GM12878 (cell line): Measurements from ENCODE around the gene PSMD1.

Experiments used
- CTCF ChIP-seq, 3 experiments: IDR thresholded peaks in 2 of 3; conservative IDR thresholded peaks in 1 of 3; 2 replicates each; pipeline ENCODE4 v1.5.1; 2011; ENCODE audit warnings: low read depth in 3 of 3, low read length in 3 of 3, mild to moderate bottlenecking in 3 of 3, control low read depth in 2 of 3, moderate library complexity in 2 of 3, inconsistent platforms in 1 of 3, mixed read lengths in 1 of 3; ENCODE audit not compliant: control insufficient read depth in 2 of 3, insufficient read depth in 1 of 3; ENCODE audit errors: extremely low read depth in 1 of 3
- ELK1 ChIP-seq: IDR thresholded peaks from 2 replicates; pipeline ENCODE4 v1.6.1; 2012; ENCODE audit warnings: low read depth, low read length, improper control_type of control experiment
- GABPA ChIP-seq: IDR thresholded peaks from 2 replicates; pipeline ENCODE4 v1.6.1; 2014; ENCODE audit warnings: antibody characterized with exemption, low read depth, mild to moderate bottlenecking, inconsistent platforms
- MTA2 ChIP-seq: fragments of 450-650 bp; IDR thresholded peaks from 2 replicates; pipeline ENCODE4 v1.6.1; 2016; ENCODE audit warnings: low read depth, mild to moderate bottlenecking, moderate library complexity
- PKNOX1 ChIP-seq: fragments of 450-650 bp; IDR thresholded peaks from 2 replicates; pipeline ENCODE4 v1.6.1; 2016; ENCODE audit warnings: mild to moderate bottlenecking
- USF1 ChIP-seq: IDR thresholded peaks from 2 replicates; pipeline ENCODE4 v1.6.1; 2011; ENCODE audit warnings: borderline replicate concordance, low read depth, mild to moderate bottlenecking, moderate library complexity, mixed read lengths, low read length; ENCODE audit not compliant: insufficient read depth; ENCODE audit errors: extremely low read length

DNA sequence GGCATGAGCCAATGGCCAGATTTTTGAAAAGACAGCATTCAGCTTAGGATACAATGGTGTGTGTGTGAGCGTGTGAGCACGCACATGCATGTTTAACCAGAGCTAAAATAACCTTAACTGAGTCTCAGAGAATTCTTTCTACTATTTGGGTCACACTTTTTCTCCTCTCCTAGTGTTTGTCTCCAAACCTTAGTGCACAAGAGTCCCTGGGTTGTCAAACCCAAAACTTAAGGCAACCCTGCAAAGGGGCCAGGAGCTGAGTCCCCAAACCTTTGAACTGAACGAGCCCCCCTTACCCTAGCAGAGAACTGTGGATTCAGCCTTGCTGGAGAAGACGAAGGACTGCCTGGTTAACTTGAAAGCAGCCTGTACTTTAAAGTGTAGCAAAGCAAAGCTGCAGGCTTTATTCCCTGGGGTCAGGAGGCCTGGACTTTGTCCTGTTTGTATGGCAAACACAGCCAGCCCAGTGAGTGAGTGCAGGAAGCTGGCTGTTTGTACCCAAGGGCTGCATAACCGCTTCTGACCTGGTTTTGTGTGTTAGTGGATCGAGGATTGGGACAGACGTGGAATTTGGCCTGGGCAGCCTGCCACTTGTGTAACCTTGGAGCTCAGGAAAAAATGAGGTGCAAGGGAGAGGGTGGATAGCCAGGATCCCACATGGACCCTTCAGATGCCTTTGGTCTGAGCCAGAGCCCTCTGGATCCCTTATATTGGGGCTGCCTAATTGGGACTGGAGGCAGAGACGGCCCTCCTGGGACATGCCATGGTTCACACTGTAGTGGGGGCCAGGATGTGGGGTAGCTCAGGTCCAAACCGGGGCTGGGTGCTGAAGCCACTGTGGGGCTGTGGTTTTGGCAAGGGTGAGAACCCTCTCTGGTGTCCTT, 6.4 kb upstream of the PSMD1 start:
- no peak for TF ChIP-seq CTCF (IDR thresholded peaks at IDR 0.05 in 2 of 3, conservative IDR thresholded peaks at IDR 0.05 in 1 of 3; ENCODE audit: control insufficient read depth in 2 of 3, extremely low read depth in 1 of 3, insufficient read depth in 1 of 3, low read depth in 3 of 3, low read length in 3 of 3)
- TF ChIP-seq USF1 = no peak
- TF ChIP-seq PKNOX1 = no peak
- TF ChIP-seq ELK1 = no peak
- TF ChIP-seq GABPA = no peak
- TF ChIP-seq MTA2 = no peak
